SK-N-SH (cell line): ENCODE results near the gene BOLL.

ENCODE experiments used
- EP300 ChIP-seq, 2 experiments: IDR thresholded peaks; 2 replicates each; pipeline versions ENCODE4 v1.4.0 to v1.6.1; 2012; ENCODE audit warnings: borderline replicate concordance in 1 of 2, low read depth in 1 of 2, low read length in 1 of 2
- EZH2phosphoT487 ChIP-seq: fragments of 200-600 bp; sonication (generic); IDR thresholded peaks from 2 replicates; pipeline ENCODE4 v1.6.1; 2017; ENCODE audit warnings: low read depth, mixed run types, mild to moderate bottlenecking, antibody characterized with exemption, moderate library complexity, borderline replicate concordance
- GABPA ChIP-seq: IDR thresholded peaks from 2 replicates; pipeline ENCODE4 v1.4.0; 2012; ENCODE audit warnings: low read depth, mild to moderate bottlenecking
- GATA2 ChIP-seq: sonication (generic); formaldehyde crosslinking; IDR thresholded peaks from 2 replicates; pipeline ENCODE4 v1.5.0; 2020; ENCODE audit warnings: mild to moderate bottlenecking, missing genetic modification reagents
- MXI1 ChIP-seq: IDR thresholded peaks from 2 replicates; pipeline ENCODE4 v1.6.1; 2012; ENCODE audit warnings: mild to moderate bottlenecking, low read depth, low read length, improper control_type of control experiment
- NRF1 ChIP-seq: IDR thresholded peaks from 2 replicates; pipeline ENCODE4 v1.6.1; 2012; ENCODE audit warnings: low read depth, mild to moderate bottlenecking, low read length
- POLR2AphosphoS5 ChIP-seq: IDR thresholded peaks from 2 replicates; pipeline ENCODE4 v1.6.1; 2012; ENCODE audit warnings: low read depth, low read length
- RAD21 ChIP-seq: IDR thresholded peaks from 2 replicates; pipeline ENCODE4 v1.6.1; 2012; ENCODE audit warnings: mild to moderate bottlenecking, low read length
- RFX5 ChIP-seq: IDR thresholded peaks from 2 replicates; pipeline ENCODE4 v1.6.1; 2012; ENCODE audit warnings: mild to moderate bottlenecking, improper control_type of control experiment, low read length
- SMC3 ChIP-seq: IDR thresholded peaks from 2 replicates; pipeline ENCODE4 v1.6.1; 2012; ENCODE audit warnings: low read depth, low read length, improper control_type of control experiment
- TEAD4 ChIP-seq: IDR thresholded peaks from 2 replicates; pipeline ENCODE4 v1.4.0; 2012; ENCODE audit warnings: mild to moderate bottlenecking, borderline replicate concordance; ENCODE audit not compliant: insufficient read depth
- YY1 ChIP-seq: IDR thresholded peaks from 2 replicates; pipeline ENCODE4 v1.4.0; 2012; ENCODE audit warnings: low read depth, mild to moderate bottlenecking
- TF ChIP-seq, protein P1 (sequence below): fragments of 200-600 bp; sonication (generic); IDR thresholded peaks from 2 replicates; pipeline ENCODE4 v1.6.1; 2017; ENCODE audit warnings: antibody characterized with exemption, mild to moderate bottlenecking, moderate library complexity
- TF ChIP-seq, protein P2 (sequence below): IDR thresholded peaks from 2 replicates; pipeline ENCODE4 v1.4.0; 2012; ENCODE audit warnings: low read depth, borderline replicate concordance

GRCh38 chr2:197707316-197708213 lies 77.6 kb downstream of the BOLL start:
- no peak for TF ChIP-seq GABPA
- no peak for TF ChIP-seq YY1
- no peak for TF ChIP-seq EP300 (IDR thresholded peaks at IDR 0.05; ENCODE audit: borderline replicate concordance in 1 of 2, low read depth in 1 of 2, low read length in 1 of 2)
- TF ChIP-seq, protein P1, sequence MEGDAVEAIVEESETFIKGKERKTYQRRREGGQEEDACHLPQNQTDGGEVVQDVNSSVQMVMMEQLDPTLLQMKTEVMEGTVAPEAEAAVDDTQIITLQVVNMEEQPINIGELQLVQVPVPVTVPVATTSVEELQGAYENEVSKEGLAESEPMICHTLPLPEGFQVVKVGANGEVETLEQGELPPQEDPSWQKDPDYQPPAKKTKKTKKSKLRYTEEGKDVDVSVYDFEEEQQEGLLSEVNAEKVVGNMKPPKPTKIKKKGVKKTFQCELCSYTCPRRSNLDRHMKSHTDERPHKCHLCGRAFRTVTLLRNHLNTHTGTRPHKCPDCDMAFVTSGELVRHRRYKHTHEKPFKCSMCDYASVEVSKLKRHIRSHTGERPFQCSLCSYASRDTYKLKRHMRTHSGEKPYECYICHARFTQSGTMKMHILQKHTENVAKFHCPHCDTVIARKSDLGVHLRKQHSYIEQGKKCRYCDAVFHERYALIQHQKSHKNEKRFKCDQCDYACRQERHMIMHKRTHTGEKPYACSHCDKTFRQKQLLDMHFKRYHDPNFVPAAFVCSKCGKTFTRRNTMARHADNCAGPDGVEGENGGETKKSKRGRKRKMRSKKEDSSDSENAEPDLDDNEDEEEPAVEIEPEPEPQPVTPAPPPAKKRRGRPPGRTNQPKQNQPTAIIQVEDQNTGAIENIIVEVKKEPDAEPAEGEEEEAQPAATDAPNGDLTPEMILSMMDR = peak; percentile 82
- no peak for TF ChIP-seq EZH2phosphoT487
- no peak for TF ChIP-seq RFX5
- TF ChIP-seq POLR2AphosphoS5 = no peak
- no peak for TF ChIP-seq TEAD4
- peak; percentile 27 for TF ChIP-seq SMC3
- no peak for TF ChIP-seq GATA2 (CRISPR knock-in tag)
- TF ChIP-seq, protein P2, sequence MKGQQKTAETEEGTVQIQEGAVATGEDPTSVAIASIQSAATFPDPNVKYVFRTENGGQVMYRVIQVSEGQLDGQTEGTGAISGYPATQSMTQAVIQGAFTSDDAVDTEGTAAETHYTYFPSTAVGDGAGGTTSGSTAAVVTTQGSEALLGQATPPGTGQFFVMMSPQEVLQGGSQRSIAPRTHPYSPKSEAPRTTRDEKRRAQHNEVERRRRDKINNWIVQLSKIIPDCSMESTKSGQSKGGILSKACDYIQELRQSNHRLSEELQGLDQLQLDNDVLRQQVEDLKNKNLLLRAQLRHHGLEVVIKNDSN = no peak
- peak; percentile 72 for TF ChIP-seq RAD21
- peak; percentile 27; the same call in 1 of the 2 replicates for TF ChIP-seq MXI1
- no peak for TF ChIP-seq NRF1
